ENCODE measurements around the gene MCFD2.

MCFD2 gene

DNA sequence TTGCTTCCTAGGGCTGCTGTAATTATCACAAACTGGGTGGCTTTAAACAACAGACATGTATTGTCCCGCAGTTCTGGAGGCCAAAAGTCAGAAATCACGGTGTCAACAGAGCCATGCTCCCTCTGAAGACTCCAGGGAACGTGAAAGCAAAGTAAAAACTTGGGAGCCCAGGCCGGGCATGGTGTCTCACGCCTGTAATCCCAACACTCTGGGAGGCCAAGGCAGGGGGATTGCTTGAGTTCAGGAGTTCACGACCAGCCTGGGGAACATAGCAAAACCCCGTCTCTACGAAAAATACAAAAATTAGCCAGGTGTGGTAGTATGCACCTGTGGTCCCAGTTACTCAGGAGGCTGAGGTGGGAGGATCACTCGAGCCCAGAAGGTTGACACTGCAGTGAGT is 63.5 kb downstream of the MCFD2 start:
- Histone ChIP-seq H3K27me3 (ENCODE audit: control insufficient read depth in 2 of 2, insufficient read depth in 2 of 2, low read length in 2 of 2) (no peaks in the 10 kb centered on the region), H3K36me3 (ENCODE audit: control insufficient read depth in 2 of 2, insufficient read depth in 2 of 2, low read length in 2 of 2) (no peaks in the 10 kb centered on the region), H3K4me1 (ENCODE audit: control insufficient read depth in 2 of 2, insufficient read depth in 2 of 2, low read length in 2 of 2) (peaks cover 37 to 39% of the 10 kb centered on the region in 2 donors), H3K9ac (ENCODE audit: low read depth in 1 of 2, low read length in 2 of 2) (no peak overlapping the region), H3K4me3 (ENCODE audit: low read length in 2 of 2) (no peak overlapping the region), H3K9me3 (ENCODE audit: control insufficient read depth in 2 of 2, low read length in 2 of 2) (no peaks in the 10 kb centered on the region), H3K27ac (ENCODE audit: low read depth in 2 of 2, low read length in 2 of 2) (no peak overlapping the region)
